Cardiac ventricle fibroblast (primary cell): ENCODE results near the gene CUTC. TPM values are rescaled to one million over a fixed set of nuclear protein-coding genes. Genes with fewer than 3 reads are reported as not detected.

Experiments used
- total RNA-seq: library from RNA; depleted of rRNA; stranded (reverse); fragments of >200 nt; gene quantifications from 2 replicates; pipeline ENCODE4 v1.2.3, GENCODE V29; 2015

CUTC gene
- total RNA-seq = 20.9 and 22.0 TPM in 2 replicates

GRCh38 chr10:99732033-99732842 is at the start of gene CUTC, which contains the start of gene COX15:
Gene CUTC, plus strand, starts transcription at chr10:99732234. Its CDS starts 115 bp downstream, at chr10:99732349.
Gene COX15, minus strand, starts transcription at chr10:99732127. Its CDS starts 78 bp downstream, at chr10:99732049.

GRCh38 chr10:99782447-99783286 is 50.6 kb downstream of the CUTC start, which contains the start of gene ABCC2:
Gene ABCC2, plus strand, starts transcription at chr10:99782640. Its CDS starts 205 bp downstream, at chr10:99782845.

Other genes starting within 250 kb of the CUTC start
- gene NKX2-3, start 199.3 kb upstream of the CUTC start, total RNA-seq = not detected in 2 replicates
- gene SLC25A28, start 111.8 kb upstream of the CUTC start, total RNA-seq = 5.2 and 8.6 TPM in 2 replicates
- 6.6 TPM in 2 replicates for gene ENTPD7, start 72.7 kb upstream of the CUTC start, total RNA-seq
- 26.8 and 28.9 TPM in 2 replicates for gene COX15, start 107 bp upstream of the CUTC start, total RNA-seq
- 1.4 and 1.8 TPM in 2 replicates for gene ABCC2, start 50.4 kb downstream of the CUTC start, total RNA-seq